ENCODE results near the gene SIGLEC8.

The SIGLEC8 gene

DNA sequence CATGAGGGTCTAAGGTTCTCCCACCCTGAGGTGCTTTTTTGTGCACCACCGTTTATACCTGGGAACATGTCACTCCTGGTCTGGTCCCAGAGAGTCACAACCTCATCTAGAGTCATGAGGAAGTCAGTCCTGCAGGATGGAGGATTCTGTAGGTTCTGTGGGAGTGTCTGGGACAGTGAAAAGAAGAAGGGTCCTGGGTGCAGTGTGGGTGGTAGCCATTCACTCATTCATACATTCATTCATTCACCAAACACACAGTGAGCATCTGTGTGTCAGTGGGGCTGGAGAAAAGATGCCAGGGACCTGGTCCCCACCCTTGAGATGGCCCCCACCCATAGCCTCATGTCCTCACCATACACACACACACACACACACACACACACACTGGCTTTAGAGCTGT is 11.4 kb upstream of the SIGLEC8 start:
- H3K27ac ChIP-seq (ENCODE audit: low read depth, low read length): no peak overlapping the region
- DNase-seq: no peak
- H3K9ac ChIP-seq (ENCODE audit: low read length): no peak overlapping the region
- no peak overlapping the region for H3K4ac ChIP-seq (ENCODE audit: low read depth, low read length)
- H2BK120ac ChIP-seq (ENCODE audit: insufficient read depth, low read length, poor library complexity): no peak overlapping the region
- H4K12ac ChIP-seq (ENCODE audit: low read depth, low read length): no peak overlapping the region
- H3K4me3 ChIP-seq (ENCODE audit: low read depth, low read length): no peak overlapping the region
- H3K79me2 ChIP-seq (ENCODE audit: control insufficient read depth, insufficient read depth, low read length, poor library complexity): no peaks in the 10 kb centered on the region
- H4K8ac ChIP-seq (ENCODE audit: low read depth, low read length): no peak overlapping the region
- peaks cover 7% of the 10 kb centered on the region for H3K9me3 ChIP-seq (ENCODE audit: insufficient read depth, low read depth, low read length)
- no CpG with 5 or more reads among the region's 1 CpG for WGBS (ENCODE audit: extremely low coverage, insufficient coverage, insufficient read length)
- no peaks in the 10 kb centered on the region for H3K79me1 ChIP-seq (ENCODE audit: low read length)
- H3K4me1 ChIP-seq (ENCODE audit: control insufficient read depth in 1 of 2, insufficient read depth in 2 of 2, low read length in 2 of 2): no peaks in the 10 kb centered on the region
- no peak overlapping the region for H3K18ac ChIP-seq (ENCODE audit: low read length)
- no peaks in the 10 kb centered on the region for H3K27me3 ChIP-seq (ENCODE audit: insufficient read depth, low read length)
- no peak overlapping the region for H2BK12ac ChIP-seq (ENCODE audit: low read length)
- H4K91ac ChIP-seq (ENCODE audit: low read depth, low read length): no peak overlapping the region
- H3K4me2 ChIP-seq (ENCODE audit: low read length): no peak overlapping the region
- H3K36me3 ChIP-seq (ENCODE audit: control insufficient read depth in 1 of 2, insufficient read depth in 2 of 2, low read length in 2 of 2): no peaks in the 10 kb centered on the region
- no peak overlapping the region for H2AFZ ChIP-seq (ENCODE audit: insufficient read depth, low read length, poor library complexity)
- H3K14ac ChIP-seq (ENCODE audit: low read length): no peak overlapping the region
- H2AK5ac ChIP-seq (ENCODE audit: low read length): no peak overlapping the region
- no peak overlapping the region for H3K23ac ChIP-seq (ENCODE audit: low read length)
- no peak overlapping the region for H2BK5ac ChIP-seq (ENCODE audit: low read depth, low read length, poor library complexity)

DNA sequence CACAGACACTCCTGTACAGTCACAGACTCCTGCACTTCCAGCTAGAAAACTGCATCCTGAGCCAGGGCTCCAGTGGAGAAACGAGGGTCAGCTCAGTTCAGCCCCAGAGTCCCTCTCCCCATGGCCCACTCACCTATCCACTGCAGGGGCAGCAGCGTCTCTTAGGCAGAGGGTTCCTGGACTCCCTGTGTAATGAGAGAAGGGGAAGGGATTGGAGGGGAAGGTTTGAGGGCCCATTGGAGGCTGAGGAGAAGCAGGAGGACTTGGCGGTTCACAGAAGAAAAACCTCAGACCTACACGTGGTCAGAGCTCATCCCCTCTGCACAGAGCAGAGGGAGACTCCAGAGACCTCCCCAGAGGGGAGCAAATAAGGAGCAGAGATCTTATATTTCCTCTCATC is 10.9 kb upstream of the SIGLEC8 start:
- no peak overlapping the region for H4K8ac ChIP-seq (ENCODE audit: low read depth, low read length)
- H3K4me3 ChIP-seq (ENCODE audit: low read depth, low read length): peak overlapping the region; percentile 3
- H3K36me3 ChIP-seq (ENCODE audit: control insufficient read depth in 1 of 2, insufficient read depth in 2 of 2, low read length in 2 of 2): no peaks in the 10 kb centered on the region
- WGBS (ENCODE audit: extremely low coverage, insufficient coverage, insufficient read length): no CpG with 5 or more reads among the region's 4 CpGs
- H2AK5ac ChIP-seq (ENCODE audit: low read length): no peak overlapping the region
- H3K23ac ChIP-seq (ENCODE audit: low read length): no peak overlapping the region
- no peak overlapping the region for H2BK120ac ChIP-seq (ENCODE audit: insufficient read depth, low read length, poor library complexity)
- peaks cover 7% of the 10 kb centered on the region for H3K9me3 ChIP-seq (ENCODE audit: insufficient read depth, low read depth, low read length)
- H3K14ac ChIP-seq (ENCODE audit: low read length): no peak overlapping the region
- H4K12ac ChIP-seq (ENCODE audit: low read depth, low read length): no peak overlapping the region
- H3K4me1 ChIP-seq (ENCODE audit: control insufficient read depth in 1 of 2, insufficient read depth in 2 of 2, low read length in 2 of 2): no peaks in the 10 kb centered on the region
- no peak overlapping the region for H3K9ac ChIP-seq (ENCODE audit: low read length)
- no peak overlapping the region for H3K27ac ChIP-seq (ENCODE audit: low read depth, low read length)
- no peak overlapping the region for H3K18ac ChIP-seq (ENCODE audit: low read length)
- no peak overlapping the region for H2BK5ac ChIP-seq (ENCODE audit: low read depth, low read length, poor library complexity)
- DNase-seq: no peak
- no peaks in the 10 kb centered on the region for H3K79me1 ChIP-seq (ENCODE audit: low read length)
- no peak overlapping the region for H2BK12ac ChIP-seq (ENCODE audit: low read length)
- no peaks in the 10 kb centered on the region for H3K27me3 ChIP-seq (ENCODE audit: insufficient read depth, low read length)
- H3K4ac ChIP-seq (ENCODE audit: low read depth, low read length): no peak overlapping the region
- no peaks in the 10 kb centered on the region for H3K79me2 ChIP-seq (ENCODE audit: control insufficient read depth, insufficient read depth, low read length, poor library complexity)
- no peak overlapping the region for H2AFZ ChIP-seq (ENCODE audit: insufficient read depth, low read length, poor library complexity)
- no peak overlapping the region for H4K91ac ChIP-seq (ENCODE audit: low read depth, low read length)
- H3K4me2 ChIP-seq (ENCODE audit: low read length): no peak overlapping the region

DNA sequence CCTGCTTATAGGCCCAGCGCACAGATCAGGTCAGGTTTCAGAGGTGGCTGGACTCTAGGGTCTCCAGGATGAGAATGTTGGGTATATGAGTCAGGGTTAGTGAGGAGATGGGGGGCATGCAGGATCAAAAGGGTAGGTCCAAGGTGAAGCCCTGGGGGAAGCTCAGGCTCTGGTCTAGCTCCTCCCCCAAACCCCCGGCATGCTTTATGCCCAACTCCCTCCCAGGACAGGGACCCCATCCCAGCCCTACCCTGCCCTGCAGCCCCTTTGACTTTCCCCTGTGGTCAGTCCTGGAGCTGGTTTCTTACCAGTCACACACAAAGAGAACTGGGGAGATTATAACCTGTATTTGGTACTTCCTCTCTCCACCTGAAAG is 10.3 kb upstream of the SIGLEC8 start:
- no peak overlapping the region for H3K23ac ChIP-seq (ENCODE audit: low read length)
- no peak overlapping the region for H2BK5ac ChIP-seq (ENCODE audit: low read depth, low read length, poor library complexity)
- H3K9me3 ChIP-seq (ENCODE audit: insufficient read depth, low read depth, low read length): peaks cover 5% of the 10 kb centered on the region
- no peak overlapping the region for H3K4ac ChIP-seq (ENCODE audit: low read depth, low read length)
- H3K79me1 ChIP-seq (ENCODE audit: low read length): no peaks in the 10 kb centered on the region
- H4K12ac ChIP-seq (ENCODE audit: low read depth, low read length): no peak overlapping the region
- H3K27ac ChIP-seq (ENCODE audit: low read depth, low read length): no peak overlapping the region
- no peaks in the 10 kb centered on the region for H3K27me3 ChIP-seq (ENCODE audit: insufficient read depth, low read length)
- H4K8ac ChIP-seq (ENCODE audit: low read depth, low read length): no peak overlapping the region
- H2BK12ac ChIP-seq (ENCODE audit: low read length): no peak overlapping the region
- no peak overlapping the region for H2AK5ac ChIP-seq (ENCODE audit: low read length)
- no peak overlapping the region for H2AFZ ChIP-seq (ENCODE audit: insufficient read depth, low read length, poor library complexity)
- H3K4me2 ChIP-seq (ENCODE audit: low read length): no peak overlapping the region
- no peak overlapping the region for H3K4me3 ChIP-seq (ENCODE audit: low read depth, low read length)
- H3K18ac ChIP-seq (ENCODE audit: low read length): no peak overlapping the region
- no peaks in the 10 kb centered on the region for H3K79me2 ChIP-seq (ENCODE audit: control insufficient read depth, insufficient read depth, low read length, poor library complexity)
- no peak overlapping the region for H3K14ac ChIP-seq (ENCODE audit: low read length)
- no peak overlapping the region for H2BK120ac ChIP-seq (ENCODE audit: insufficient read depth, low read length, poor library complexity)
- H3K9ac ChIP-seq (ENCODE audit: low read length): no peak overlapping the region
- H3K36me3 ChIP-seq (ENCODE audit: control insufficient read depth in 1 of 2, insufficient read depth in 2 of 2, low read length in 2 of 2): no peaks in the 10 kb centered on the region
- no CpG with 5 or more reads among the region's 2 CpGs for WGBS (ENCODE audit: extremely low coverage, insufficient coverage, insufficient read length)
- no peaks in the 10 kb centered on the region for H3K4me1 ChIP-seq (ENCODE audit: control insufficient read depth in 1 of 2, insufficient read depth in 2 of 2, low read length in 2 of 2)
- H4K91ac ChIP-seq (ENCODE audit: low read depth, low read length): no peak overlapping the region
- DNase-seq: no peak

DNA sequence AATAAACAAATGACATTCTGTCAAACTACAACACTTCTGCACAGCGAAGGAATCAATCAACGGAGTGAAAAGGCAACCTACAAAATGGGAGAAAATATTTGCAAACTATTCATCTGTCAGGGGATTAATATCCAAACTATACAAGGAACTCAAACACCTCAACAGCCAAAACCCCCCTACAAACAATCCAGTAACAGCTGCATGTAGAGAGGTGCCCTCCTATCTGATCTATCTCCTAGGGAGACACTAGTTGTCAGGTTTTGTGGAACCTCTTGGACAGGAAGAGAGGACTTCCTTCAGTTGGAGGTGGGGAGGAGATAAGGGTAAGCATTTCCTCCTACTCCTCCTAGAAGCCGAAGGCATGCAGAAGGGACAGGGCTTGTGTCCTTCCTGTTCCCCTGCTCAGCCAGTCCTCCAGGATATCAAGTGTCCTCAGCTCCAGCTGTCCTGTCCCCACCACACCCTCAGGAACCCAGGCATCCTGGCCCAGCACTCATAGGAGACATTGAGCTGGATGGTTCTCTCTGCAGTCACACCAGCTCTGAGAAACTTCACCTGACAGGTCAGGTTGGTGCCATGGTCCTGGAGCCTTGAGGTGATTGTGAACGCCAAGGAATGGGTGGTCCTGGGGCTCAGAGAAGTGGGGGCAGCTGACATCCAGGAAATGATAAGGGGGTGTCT is 9.8 kb upstream of the SIGLEC8 start:
- no CpG with 5 or more reads among the region's 4 CpGs for WGBS (ENCODE audit: extremely low coverage, insufficient coverage, insufficient read length)
- no peak overlapping the region for H2BK120ac ChIP-seq (ENCODE audit: insufficient read depth, low read length, poor library complexity)
- H3K4ac ChIP-seq (ENCODE audit: low read depth, low read length): no peak overlapping the region
- H3K79me1 ChIP-seq (ENCODE audit: low read length): no peaks in the 10 kb centered on the region
- H3K9me3 ChIP-seq (ENCODE audit: insufficient read depth, low read depth, low read length): peaks cover 5% of the 10 kb centered on the region
- H3K36me3 ChIP-seq (ENCODE audit: control insufficient read depth in 1 of 2, insufficient read depth in 2 of 2, low read length in 2 of 2): no peaks in the 10 kb centered on the region
- no peak overlapping the region for H3K4me3 ChIP-seq (ENCODE audit: low read depth, low read length)
- no peak overlapping the region for H2BK5ac ChIP-seq (ENCODE audit: low read depth, low read length, poor library complexity)
- H3K4me1 ChIP-seq (ENCODE audit: control insufficient read depth in 1 of 2, insufficient read depth in 2 of 2, low read length in 2 of 2): no peaks in the 10 kb centered on the region
- H3K27ac ChIP-seq (ENCODE audit: low read depth, low read length): no peak overlapping the region
- H2AFZ ChIP-seq (ENCODE audit: insufficient read depth, low read length, poor library complexity): no peak overlapping the region
- no peak overlapping the region for H3K9ac ChIP-seq (ENCODE audit: low read length)
- no peak overlapping the region for H2BK12ac ChIP-seq (ENCODE audit: low read length)
- no peaks in the 10 kb centered on the region for H3K79me2 ChIP-seq (ENCODE audit: control insufficient read depth, insufficient read depth, low read length, poor library complexity)
- H3K27me3 ChIP-seq (ENCODE audit: insufficient read depth, low read length): no peaks in the 10 kb centered on the region
- H3K4me2 ChIP-seq (ENCODE audit: low read length): no peak overlapping the region
- no peak overlapping the region for H2AK5ac ChIP-seq (ENCODE audit: low read length)
- no peak overlapping the region for H4K8ac ChIP-seq (ENCODE audit: low read depth, low read length)
- no peak overlapping the region for H3K14ac ChIP-seq (ENCODE audit: low read length)
- H4K91ac ChIP-seq (ENCODE audit: low read depth, low read length): no peak overlapping the region
- H4K12ac ChIP-seq (ENCODE audit: low read depth, low read length): no peak overlapping the region
- no peak overlapping the region for H3K18ac ChIP-seq (ENCODE audit: low read length)
- DNase-seq: no peak
- H3K23ac ChIP-seq (ENCODE audit: low read length): no peak overlapping the region

Measured in trophoblast cell (in vitro differentiated cells and primary cell).